Sciatic nerve (tissue), 2 donors: ENCODE results near the gene RAD51B. TPM values are rescaled to one million over a fixed set of nuclear protein-coding genes. Genes with fewer than 3 reads are reported as not detected.

Experiments used
- ATAC-seq: fragments of 200-7000 bp; cut with Tn5 transposase; one replicate; pipeline ENCODE4 v1.9.1; 2020; ENCODE audit warnings: mild to moderate bottlenecking, moderate library complexity
- DNase-seq: peaks from one replicate; pipeline ENCODE4 v3.0.0-alpha.2; 2020; ENCODE audit warnings: low spot score
- intact Hi-C: fragments of 100-400 bp; cut with DNase I; formaldehyde crosslinking; loops from one replicate; pipeline ENCODE4 v1.14.2; 2022
- total RNA-seq: library from RNA; stranded (reverse); fragmentation: NEBNext Ultra II Directional; extraction: Animal tissue kit (Norgen Biotek cat#: 25700); gene quantifications from one replicate; pipeline ENCODE4 v1.2.1, GENCODE V29; 2021
- donor health status: DM: no; HTN: no; CAD: no.
- donor health status: DM: no; HTN: no; CAD: no.

Gene RAD51B
- total RNA-seq, 1 donor from 2014 or later: 30.4 TPM

DNA sequence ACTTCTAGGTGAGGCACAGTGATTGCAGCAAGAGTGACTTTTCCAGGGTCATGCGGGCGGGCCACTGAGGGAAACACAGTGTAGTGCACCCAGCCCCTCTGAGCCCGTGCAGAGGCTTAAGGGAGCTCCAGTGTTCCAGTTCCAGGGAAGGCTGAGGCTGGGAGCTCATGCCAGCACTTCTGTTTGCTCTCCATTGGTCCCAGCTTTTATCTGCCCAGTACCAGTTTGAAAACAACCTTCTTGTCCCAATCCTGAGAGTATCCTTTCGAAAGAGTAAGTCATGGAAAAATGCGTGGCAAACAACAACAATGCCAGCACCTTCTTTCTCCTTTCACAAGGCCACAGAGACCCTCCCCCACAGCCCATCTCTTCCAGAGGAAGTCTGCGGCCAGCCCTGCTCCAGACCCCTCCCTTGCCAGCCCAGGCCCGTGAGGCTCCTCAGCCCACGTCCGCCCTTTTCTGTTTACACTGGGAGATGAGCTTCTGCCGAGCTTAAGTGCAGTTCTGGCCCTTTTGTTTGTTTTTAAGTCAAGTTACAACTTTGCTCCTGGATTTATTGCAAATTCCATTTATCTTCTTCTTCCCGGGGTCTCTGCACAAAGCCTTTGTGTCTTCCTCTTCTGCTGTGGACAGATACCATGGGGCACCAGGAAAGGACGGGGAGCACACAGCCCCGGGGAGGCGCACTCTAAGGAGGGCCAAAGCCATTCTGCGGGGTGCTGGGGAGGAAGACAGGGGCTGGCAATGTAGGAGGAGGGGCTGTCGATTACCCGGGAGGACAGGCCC is 787.7 kb downstream of the RAD51B start:
- ATAC-seq (peak; percentile 52), DNase-seq (no peak)
- intact Hi-C loops: no loop called here

GRCh38 chr14:68607867-68608573 is 788.4 kb downstream of the RAD51B start:
- DNase-seq (no peak), ATAC-seq (peak; percentile 57)
- intact Hi-C loops: no loop called here

- DNase-seq (no peak), ATAC-seq (no peak)
- intact Hi-C loops: no loop called here
Measured at GRCh38 chr14:68608574-68608962, 789.0 kb downstream of the RAD51B start.

- intact Hi-C loops: no loop called here
- DNase-seq (no peak), ATAC-seq (no peak)
Measured at GRCh38 chr14:68609012-68609411, 789.4 kb downstream of the RAD51B start.

- intact Hi-C loops: no loop called here
- ATAC-seq (no peak), DNase-seq (no peak)
Measured at GRCh38 chr14:68610251-68610793, 790.7 kb downstream of the RAD51B start.

- DNase-seq: no peak
- intact Hi-C loops: no loop called here
- no peak for ATAC-seq
Measured at GRCh38 chr14:68611599-68611998, 792.0 kb downstream of the RAD51B start.

DNA sequence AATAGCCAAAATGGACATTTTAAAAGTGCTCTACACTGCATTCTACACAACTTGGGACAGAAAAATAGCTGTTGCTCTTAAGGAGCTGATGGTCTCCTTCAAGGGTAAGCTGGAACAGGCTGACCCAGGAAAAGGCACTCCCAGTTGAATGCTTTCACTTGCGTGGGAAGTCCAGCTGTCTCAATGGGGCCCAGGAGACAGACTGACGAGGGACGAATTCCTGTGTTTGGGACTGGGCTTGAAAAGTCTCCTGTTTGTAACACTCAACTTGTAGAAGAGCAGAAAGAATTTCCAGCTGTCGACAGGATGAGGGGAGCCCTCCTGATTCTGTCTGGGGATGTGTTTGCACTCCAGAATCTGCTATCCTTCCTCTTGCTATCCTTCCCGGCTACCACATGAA is 792.5 kb downstream of the RAD51B start:
- no peak for DNase-seq
- intact Hi-C loops: no loop called here
- ATAC-seq: peak; percentile 47

- intact Hi-C loops: no loop called here
- ATAC-seq (no peak), DNase-seq (no peak)
Measured at GRCh38 chr14:68616221-68616902, 796.8 kb downstream of the RAD51B start.

- intact Hi-C loops: no loop called here
- peak; percentile 11 for ATAC-seq
- no peak for DNase-seq
Measured at GRCh38 chr14:68619790-68620574, 800.4 kb downstream of the RAD51B start.

DNA sequence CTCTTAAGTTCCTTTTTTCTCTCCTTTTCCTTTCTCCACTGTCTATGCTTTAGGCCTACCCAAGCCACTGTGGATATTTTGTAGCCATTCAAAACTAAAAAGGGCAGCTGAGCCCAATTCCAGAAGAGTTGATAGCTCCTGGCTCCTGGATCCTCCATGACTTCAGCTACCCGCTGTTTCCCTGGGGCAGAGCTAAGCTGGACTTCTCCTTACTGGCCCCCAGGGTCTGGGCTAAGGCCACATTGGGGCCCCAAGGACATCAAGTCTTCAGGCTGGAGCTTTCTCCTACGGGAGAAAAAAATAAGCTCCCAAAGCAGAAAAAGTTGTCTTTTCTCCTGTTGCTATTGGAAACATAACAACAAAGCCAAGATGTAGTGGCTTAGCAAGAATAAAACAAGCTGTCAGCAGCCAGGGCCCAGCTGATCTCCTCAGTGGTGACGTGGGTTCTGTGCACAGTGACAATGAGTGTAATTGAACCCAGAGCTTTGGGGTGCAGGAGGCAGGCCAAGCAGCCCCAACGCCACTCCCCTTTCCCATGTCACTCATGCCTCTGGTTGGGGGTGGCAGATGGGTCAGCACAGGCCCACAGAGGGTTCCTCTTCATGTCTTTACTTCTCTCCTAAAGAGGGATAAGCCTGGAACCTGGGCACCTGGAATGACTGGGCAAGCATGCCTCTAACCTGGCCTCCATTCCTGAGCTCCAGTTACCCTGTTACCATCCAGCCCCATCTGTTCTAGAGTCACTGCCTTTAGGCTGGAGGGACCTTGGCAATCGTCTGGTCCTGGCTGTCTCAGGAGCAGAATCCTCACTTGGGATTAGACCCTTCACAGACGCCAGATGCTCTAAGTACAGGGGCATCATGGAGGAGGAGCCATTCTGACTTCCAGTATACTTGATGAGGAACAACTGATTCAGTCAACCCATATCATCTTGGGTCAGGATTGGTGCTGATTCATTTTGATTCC is 802.1 kb downstream of the RAD51B start:
- DNase-seq (no peak), ATAC-seq (peak; percentile 91)
- intact Hi-C loops: no loop called here

DNA sequence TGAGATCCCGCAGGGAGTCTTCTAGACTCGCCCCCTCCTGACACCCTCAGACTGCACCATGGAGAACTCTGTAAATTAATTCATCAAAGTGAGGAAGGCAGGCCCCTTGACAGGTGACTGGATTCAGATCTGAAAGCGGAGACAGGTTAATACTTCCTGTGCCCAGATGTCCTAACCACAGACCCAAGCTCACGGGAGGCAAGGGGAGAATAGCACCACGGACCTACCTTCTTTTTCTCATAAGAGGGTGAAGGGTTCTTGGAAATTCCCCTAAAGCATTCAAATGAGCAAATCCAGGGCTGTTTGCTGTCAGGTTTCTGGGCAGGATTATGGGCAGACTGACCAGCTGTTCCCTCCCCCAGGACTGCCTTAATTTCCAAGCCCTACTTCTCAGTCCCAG is 803.3 kb downstream of the RAD51B start:
- intact Hi-C loops: no loop called here
- ATAC-seq (no peak), DNase-seq (no peak)

DNA sequence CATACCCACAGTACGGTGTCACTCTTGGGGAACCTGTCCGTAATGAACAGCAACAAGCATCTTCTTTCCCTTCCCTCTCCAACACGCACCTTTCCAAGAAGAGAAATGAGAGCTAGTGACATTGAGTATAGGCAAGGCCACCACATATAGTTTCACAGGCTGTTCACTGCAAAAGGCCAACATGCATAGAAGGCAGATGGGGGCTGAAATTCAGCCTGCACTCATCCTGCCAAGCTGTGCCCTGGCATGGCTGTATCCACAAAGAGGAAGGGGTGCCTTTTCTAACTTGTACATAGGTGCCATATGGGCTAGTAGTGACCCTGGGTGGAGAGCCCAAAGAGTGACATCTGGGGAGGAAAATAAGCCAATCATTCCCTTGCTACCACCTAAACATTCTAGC is 803.7 kb downstream of the RAD51B start:
- no peak for ATAC-seq
- no peak for DNase-seq
- intact Hi-C loops: no loop called here

- intact Hi-C loops: no loop called here
- ATAC-seq (no peak), DNase-seq (no peak)
Measured at GRCh38 chr14:68623826-68624225, 804.2 kb downstream of the RAD51B start.

- DNase-seq (no peak), ATAC-seq (no peak)
- intact Hi-C loops: no loop called here
Measured at GRCh38 chr14:68624541-68625220, 805.1 kb downstream of the RAD51B start.

- intact Hi-C loops: no loop called here
- no peak for ATAC-seq
Measured at GRCh38 chr14:68625366-68626090, 805.9 kb downstream of the RAD51B start.

DNA sequence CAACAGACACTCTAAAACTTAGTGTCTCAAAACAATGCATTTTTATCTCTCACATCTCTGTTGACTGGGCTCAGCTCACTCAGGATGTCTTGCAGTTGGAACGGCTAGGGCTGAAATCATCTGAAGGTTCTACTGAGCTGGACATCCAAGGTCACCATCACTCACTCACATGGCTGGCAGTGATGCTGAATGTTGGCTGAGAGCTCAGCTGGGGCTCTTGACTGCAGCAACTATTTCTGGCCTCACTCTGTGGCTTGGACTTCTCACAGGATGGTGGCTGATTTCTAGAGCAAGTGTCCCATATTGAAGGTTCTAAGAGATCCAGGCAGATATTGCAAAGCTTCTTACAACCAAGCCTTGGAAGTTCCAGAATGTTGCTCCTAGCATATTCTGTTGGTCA is 806.8 kb downstream of the RAD51B start:
- DNase-seq: no peak

More at GRCh38 chr14:68625366-68626090, 805.9 kb downstream of the RAD51B start:
- no peak for DNase-seq

More for the DNA sequence above, 806.8 kb downstream of the RAD51B start:
- no peak for ATAC-seq
- intact Hi-C loops: no loop called here
